ENCODE measurements around the gene ZDHHC16. TPM values are rescaled to one million over a fixed set of nuclear protein-coding genes. Genes with fewer than 3 reads are reported as not detected.
A peak's percentile ranks its signal among the peaks of the same experiment; 100 is the strongest.
"Not testable (repeated sequence)": the region's sequence is repeated elsewhere in the genome, so short reads cannot be mapped to it uniquely, and the experiment has no call there.

Gene ZDHHC16
- total and polyA plus RNA-seq, 7 donors, result 19.7 to 44.9 (median 23.3) TPM

GRCh38 chr10:97464226-97464625 is 18.3 kb downstream of the ZDHHC16 start:
- peaks cover 7% of the 10 kb centered on the region for H3K4me1 ChIP-seq
- H3K36me3 ChIP-seq (ENCODE audit: insufficient read depth in 1 of 2, low read depth in 1 of 2), result peaks cover 52 to 97% of the 10 kb centered on the region in 2 donors
- no peaks in the 10 kb centered on the region for H3K9me3 ChIP-seq
- DNase-seq (no peak), ATAC-seq (peak; percentile 2 to 31 (median 11))
- no peaks in the 10 kb centered on the region for H3K27me3 ChIP-seq (ENCODE audit: insufficient read depth in 3 of 3, low read length in 2 of 3)
- H3K4me3 ChIP-seq, result no peak overlapping the region
- peak overlapping the region; percentile 64 for H3K27ac ChIP-seq
- no peak for TF ChIP-seq CTCF (IDR thresholded peaks at IDR 0.05)
- intact Hi-C loops (cut with DNase I), result no loop called here
- WGBS, 3 donors, result 23 to 45% (median 37%) methylated on average over 1 of the region's 1 CpG

GRCh38 chr10:97465982-97466381 is 20.0 kb downstream of the ZDHHC16 start:
- Histone ChIP-seq H3K4me3 (no peak overlapping the region), H3K36me3 (ENCODE audit: insufficient read depth in 1 of 2, low read depth in 1 of 2) (peaks cover 46 to 97% of the 10 kb centered on the region in 2 donors), H3K27ac (no peak overlapping the region), H3K9me3 (no peaks in the 10 kb centered on the region), H3K27me3 (ENCODE audit: insufficient read depth in 3 of 3, low read length in 2 of 3) (no peaks in the 10 kb centered on the region), H3K4me1 (peaks cover 7% of the 10 kb centered on the region)
- no peak for DNase-seq
- 85 to 96% (median 89%) methylated on average over 7 of the region's 7 CpGs for WGBS, 3 donors
- no peak for TF ChIP-seq CTCF (IDR thresholded peaks at IDR 0.05)
- ATAC-seq, result no peak
- intact Hi-C loops (cut with DNase I), result loop anchor here in 1 of 2 donors (5.0 kb wide), 2 partner anchors 86 to 146 kb away; no protein-coding TSS in a partner anchor

- Histone ChIP-seq H3K27ac (no peak overlapping the region), H3K4me1 (peaks cover 7% of the 10 kb centered on the region), H3K36me3 (ENCODE audit: insufficient read depth in 1 of 2, low read depth in 1 of 2) (peaks cover 40 to 97% of the 10 kb centered on the region in 2 donors), H3K9me3 (no peaks in the 10 kb centered on the region), H3K4me3 (no peak overlapping the region), H3K27me3 (ENCODE audit: insufficient read depth in 3 of 3, low read length in 2 of 3) (no peaks in the 10 kb centered on the region)
- no peak for DNase-seq
- ATAC-seq, result peak in 1 of 4 donors; percentile 17
- WGBS, 3 donors, result 76 to 92% (median 83%) methylated on average over 4 of the region's 4 CpGs
- intact Hi-C loops (cut with DNase I), result loop anchor here in 1 of 2 donors (5.0 kb wide), 2 partner anchors 86 to 146 kb away; no protein-coding TSS in a partner anchor
- TF ChIP-seq CTCF (IDR thresholded peaks at IDR 0.05), result no peak
Measured at GRCh38 chr10:97466755-97467154, 20.8 kb downstream of the ZDHHC16 start.

GRCh38 chr10:97468162-97468561 is 22.2 kb downstream of the ZDHHC16 start:
- Histone ChIP-seq H3K4me1 (peaks cover 7% of the 10 kb centered on the region), H3K27ac (no peak overlapping the region), H3K4me3 (no peak overlapping the region), H3K9me3 (no peaks in the 10 kb centered on the region), H3K36me3 (ENCODE audit: insufficient read depth in 1 of 2, low read depth in 1 of 2) (peaks cover 32 to 97% of the 10 kb centered on the region in 2 donors), H3K27me3 (ENCODE audit: insufficient read depth in 3 of 3, low read length in 2 of 3) (no peaks in the 10 kb centered on the region)
- 58 to 76% (median 60%) methylated on average over 3 of the region's 3 CpGs for WGBS, 3 donors
- intact Hi-C loops (cut with DNase I), result loop anchor here in 1 of 2 donors (5.0 kb wide), 2 partner anchors 84 to 144 kb away; no protein-coding TSS in a partner anchor
- ATAC-seq (no peak), DNase-seq (no peak)
- TF ChIP-seq CTCF (IDR thresholded peaks at IDR 0.05), result no peak

GRCh38 chr10:97468781-97469180 is 22.8 kb downstream of the ZDHHC16 start:
- not testable (repeated sequence) for H3K27me3 ChIP-seq (ENCODE audit: insufficient read depth in 3 of 3, low read length in 2 of 3); H3K27ac ChIP-seq; H3K9me3 ChIP-seq; H3K4me1 ChIP-seq; ATAC-seq; H3K4me3 ChIP-seq; DNase-seq
- 91 to 95% (median 92%) methylated on average over 12 of the region's 12 CpGs for WGBS, 3 donors
- intact Hi-C loops (cut with DNase I), result loop anchor here in 1 of 2 donors (5.0 kb wide), 2 partner anchors 84 to 144 kb away; no protein-coding TSS in a partner anchor
- peaks cover 29 to 99% of the 10 kb centered on the region in 2 donors for H3K36me3 ChIP-seq (ENCODE audit: insufficient read depth in 1 of 2, low read depth in 1 of 2)

Measured in psoas muscle (tissue), 8 donors.